ENCODE data around the gene RAB35.

RAB35 gene

GRCh38 chr12:120094485-120094884 is 22.1 kb downstream of the RAB35 start:
- Histone ChIP-seq H3F3A (ENCODE audit: control insufficient read depth, insufficient read depth) (no peaks in the 10 kb centered on the region), H3K4me3 (ENCODE audit: low read length) (no peak overlapping the region), H3K9me2 (replicated peaks; ENCODE audit: control insufficient read depth, low read length) (no peaks in the 10 kb centered on the region), H3K36me3 (ENCODE audit: control insufficient read depth, low read length) (peaks cover 53% of the 10 kb centered on the region), H3K27ac (ENCODE audit: low read depth, low read length) (no peak overlapping the region), H3K4me2 (ENCODE audit: low read length) (no peak overlapping the region), H3K79me2 (ENCODE audit: control insufficient read depth, low read length) (peaks cover 2% of the 10 kb centered on the region; the same call in 1 of the 2 replicates), H3K27me3 (ENCODE audit: control insufficient read depth, low read length) (no peaks in the 10 kb centered on the region), H4K20me1 (ENCODE audit: control insufficient read depth, insufficient read depth, low read depth, low read length) (no peaks in the 10 kb centered on the region), H3K9me3 (ENCODE audit: control insufficient read depth, insufficient read depth, low read length) (no peaks in the 10 kb centered on the region), H3K4me1 (ENCODE audit: control insufficient read depth, low read length) (peaks cover 2% of the 10 kb centered on the region; the same call in 1 of the 2 replicates)
- TF ChIP-seq EZH2phosphoT487 (IDR thresholded peaks at IDR 0.05; ENCODE audit: borderline replicate concordance, low read length) (no peak), CTCF (IDR thresholded peaks at IDR 0.05; ENCODE audit: low read depth, low read length, poor library complexity, severe bottlenecking) (no peak)

GRCh38 chr12:120093592-120094355 is 22.8 kb downstream of the RAB35 start:
- TF ChIP-seq CTCF (IDR thresholded peaks at IDR 0.05; ENCODE audit: low read depth, low read length, poor library complexity, severe bottlenecking) = no peak
- no peak for TF ChIP-seq EZH2phosphoT487 (IDR thresholded peaks at IDR 0.05; ENCODE audit: borderline replicate concordance, low read length)
- Histone ChIP-seq H3K4me3 (ENCODE audit: low read length) (no peak overlapping the region), H3K4me1 (ENCODE audit: control insufficient read depth, low read length) (peaks cover 2% of the 10 kb centered on the region; the same call in 1 of the 2 replicates), H3K27me3 (ENCODE audit: control insufficient read depth, low read length) (no peaks in the 10 kb centered on the region), H3K4me2 (ENCODE audit: low read length) (no peak overlapping the region), H3K9me3 (ENCODE audit: control insufficient read depth, insufficient read depth, low read length) (no peaks in the 10 kb centered on the region), H3K79me2 (ENCODE audit: control insufficient read depth, low read length) (no peaks in the 10 kb centered on the region), H3F3A (ENCODE audit: control insufficient read depth, insufficient read depth) (no peaks in the 10 kb centered on the region), H3K36me3 (ENCODE audit: control insufficient read depth, low read length) (peaks cover 46% of the 10 kb centered on the region), H4K20me1 (ENCODE audit: control insufficient read depth, insufficient read depth, low read depth, low read length) (no peaks in the 10 kb centered on the region), H3K9me2 (replicated peaks; ENCODE audit: control insufficient read depth, low read length) (no peaks in the 10 kb centered on the region), H3K27ac (ENCODE audit: low read depth, low read length) (no peak overlapping the region)

GRCh38 chr12:120093336-120093591 is 23.3 kb downstream of the RAB35 start:
- Histone ChIP-seq H4K20me1 (ENCODE audit: control insufficient read depth, insufficient read depth, low read depth, low read length) (no peaks in the 10 kb centered on the region), H3F3A (ENCODE audit: control insufficient read depth, insufficient read depth) (no peaks in the 10 kb centered on the region), H3K4me2 (ENCODE audit: low read length) (no peak overlapping the region), H3K36me3 (ENCODE audit: control insufficient read depth, low read length) (peaks cover 41% of the 10 kb centered on the region), H3K4me3 (ENCODE audit: low read length) (no peak overlapping the region), H3K27me3 (ENCODE audit: control insufficient read depth, low read length) (no peaks in the 10 kb centered on the region), H3K27ac (ENCODE audit: low read depth, low read length) (no peak overlapping the region), H3K4me1 (ENCODE audit: control insufficient read depth, low read length) (peaks cover 3% of the 10 kb centered on the region), H3K9me3 (ENCODE audit: control insufficient read depth, insufficient read depth, low read length) (no peaks in the 10 kb centered on the region), H3K9me2 (replicated peaks; ENCODE audit: control insufficient read depth, low read length) (no peaks in the 10 kb centered on the region), H3K79me2 (ENCODE audit: control insufficient read depth, low read length) (no peaks in the 10 kb centered on the region)
- TF ChIP-seq EZH2phosphoT487 (IDR thresholded peaks at IDR 0.05; ENCODE audit: borderline replicate concordance, low read length) = no peak
- TF ChIP-seq CTCF (IDR thresholded peaks at IDR 0.05; ENCODE audit: low read depth, low read length, poor library complexity, severe bottlenecking) = no peak
